Mesodermal cell (in vitro differentiated cells): Measurements from ENCODE around the gene SMIM29.

Experiments used
- H3K27ac ChIP-seq: 2 replicates; pipeline ENCODE4 v1.7.0; 2013; ENCODE audit warnings: mild to moderate bottlenecking, low read depth, low read length, moderate library complexity; ENCODE audit not compliant: severe bottlenecking
- H3K36me3 ChIP-seq: 2 replicates; pipeline ENCODE4 v1.7.1; 2013; ENCODE audit warnings: mild to moderate bottlenecking, low read length, moderate library complexity; ENCODE audit not compliant: control insufficient read depth, insufficient read depth
- H3K4me1 ChIP-seq: one replicate; pipeline ENCODE4 v1.7.1; 2013; ENCODE audit warnings: mild to moderate bottlenecking, low read length; ENCODE audit not compliant: insufficient read depth, control insufficient read depth, poor library complexity, severe bottlenecking
- H3K4me3 ChIP-seq: 2 replicates; pipeline ENCODE4 v1.7.0; 2013; ENCODE audit warnings: low read length, control low read depth, mild to moderate bottlenecking; ENCODE audit not compliant: insufficient read depth, poor library complexity, severe bottlenecking; ENCODE audit errors: extremely low read depth
- H3K9me3 ChIP-seq: 2 replicates; pipeline ENCODE4 v1.7.1; 2013; ENCODE audit warnings: mild to moderate bottlenecking, low read length, moderate library complexity; ENCODE audit not compliant: control insufficient read depth
- WGBS, 2 experiments: methylation state at CpG; one replicate each; pipeline ENCODE4 v1.1.5; 2013; ENCODE audit warnings: missing lambda C conversion rate in 2 of 2; ENCODE audit not compliant: insufficient coverage in 2 of 2; 5-methylcytosine and 5-hydroxymethylcytosine counted together

Gene SMIM29

GRCh38 chr6:34196833-34197195, 52.0 kb downstream of the SMIM29 start:
- Histone ChIP-seq H3K27ac (no peak overlapping the region), H3K36me3 (no peaks in the 10 kb centered on the region), H3K4me3 (no peak overlapping the region), H3K4me1 (peaks cover 4% of the 10 kb centered on the region), H3K9me3 (no peaks in the 10 kb centered on the region)
- WGBS, 2 experiments = 95 to 100% methylated on average over 2 to 3 of the region's 10 CpGs
